Bronchial epithelial cell (primary cell): ENCODE data around the gene RAB18. TPM values are rescaled to one million over a fixed set of nuclear protein-coding genes. Genes with fewer than 3 reads are reported as not detected.

ENCODE experiments used
- DNase-seq: peaks from one replicate; pipeline ENCODE4 v3.0.0-alpha.2; 2010; ENCODE audit warnings: low read depth
- FAIRE-seq: peaks from 2 replicates; lab custom pipeline; 2011; peaks lifted over from hg19 to GRCh38; lab: Jason Lieb, UNC
- H3K27me3 ChIP-seq: 2 replicates; pipeline ENCODE4 v1.5.1; 2011; ENCODE audit warnings: low read length; ENCODE audit not compliant: control insufficient read depth, insufficient read depth
- H3K36me3 ChIP-seq: 2 replicates; pipeline ENCODE4 v1.5.1; 2011; ENCODE audit warnings: low read length; ENCODE audit not compliant: control insufficient read depth, insufficient read depth
- H3K4me3 ChIP-seq: 2 replicates; pipeline ENCODE4 v1.5.1; 2011; ENCODE audit warnings: mild to moderate bottlenecking, low read depth, low read length, control low read depth
- total RNA-seq: library from RNA; depleted of rRNA; stranded (reverse); fragments of >200 nt; gene quantifications from 2 replicates; pipeline ENCODE4 v1.2.1, GENCODE V29; 2014
- TF ChIP-seq, protein P1 (sequence below): IDR thresholded peaks from 2 replicates; pipeline ENCODE4 v1.5.1; 2011; ENCODE audit warnings: mild to moderate bottlenecking, moderate library complexity, low read length, control low read depth, inconsistent platforms; ENCODE audit not compliant: insufficient read depth, severe bottlenecking

The RAB18 gene
- 74.8 and 102 TPM in 2 replicates for total RNA-seq

DNA sequence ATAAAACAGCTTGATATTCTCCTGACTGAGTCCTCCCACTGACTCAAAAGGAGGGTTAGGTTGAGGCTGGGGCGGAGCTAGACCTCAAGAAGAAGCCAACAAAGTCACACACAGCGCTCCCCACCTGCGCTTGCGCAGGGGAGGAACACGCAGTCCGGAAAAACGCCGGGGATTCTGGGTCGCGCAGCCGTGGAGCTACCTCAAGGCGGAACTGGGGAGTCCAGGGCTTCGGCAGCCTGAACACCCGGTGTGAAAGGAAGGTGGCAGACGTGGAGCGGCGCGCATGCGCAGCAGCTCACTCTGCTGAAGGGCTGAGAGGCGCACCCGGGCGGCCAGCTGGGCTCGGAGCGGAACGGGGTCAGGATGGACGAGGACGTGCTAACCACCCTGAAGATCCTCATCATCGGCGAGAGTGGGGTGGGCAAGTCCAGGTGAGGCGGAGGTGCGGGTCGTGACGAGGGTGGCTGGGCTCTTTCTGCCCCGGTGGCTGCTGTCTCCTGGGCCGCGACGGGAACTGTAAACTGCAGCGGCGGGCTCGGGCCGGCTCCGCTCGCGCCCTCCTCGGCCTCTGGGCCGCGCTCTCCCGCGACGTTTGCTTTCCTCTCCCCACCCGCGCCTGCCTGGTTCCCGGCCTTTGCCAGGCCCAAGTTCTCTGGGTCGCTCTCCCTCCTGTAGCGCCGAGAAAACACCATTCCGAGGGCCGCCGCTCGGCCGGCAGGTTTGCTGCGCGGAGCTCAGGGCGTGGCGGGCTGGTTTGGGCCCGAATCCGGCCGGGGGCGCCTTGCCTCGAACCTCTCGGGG, at the start of gene RAB18:
Gene RAB18, plus strand, starts transcription at position 298 of the 801 bp plus-strand sequence. Its CDS starts 66 bp downstream, at position 364.
- peak; percentile 93 for FAIRE-seq
- Histone ChIP-seq H3K27me3 (no peaks in the 10 kb centered on the region), H3K36me3 (no peaks in the 10 kb centered on the region), H3K4me3 (peak within 1 kb of the TSS; percentile 93)
- TF ChIP-seq, protein P1, sequence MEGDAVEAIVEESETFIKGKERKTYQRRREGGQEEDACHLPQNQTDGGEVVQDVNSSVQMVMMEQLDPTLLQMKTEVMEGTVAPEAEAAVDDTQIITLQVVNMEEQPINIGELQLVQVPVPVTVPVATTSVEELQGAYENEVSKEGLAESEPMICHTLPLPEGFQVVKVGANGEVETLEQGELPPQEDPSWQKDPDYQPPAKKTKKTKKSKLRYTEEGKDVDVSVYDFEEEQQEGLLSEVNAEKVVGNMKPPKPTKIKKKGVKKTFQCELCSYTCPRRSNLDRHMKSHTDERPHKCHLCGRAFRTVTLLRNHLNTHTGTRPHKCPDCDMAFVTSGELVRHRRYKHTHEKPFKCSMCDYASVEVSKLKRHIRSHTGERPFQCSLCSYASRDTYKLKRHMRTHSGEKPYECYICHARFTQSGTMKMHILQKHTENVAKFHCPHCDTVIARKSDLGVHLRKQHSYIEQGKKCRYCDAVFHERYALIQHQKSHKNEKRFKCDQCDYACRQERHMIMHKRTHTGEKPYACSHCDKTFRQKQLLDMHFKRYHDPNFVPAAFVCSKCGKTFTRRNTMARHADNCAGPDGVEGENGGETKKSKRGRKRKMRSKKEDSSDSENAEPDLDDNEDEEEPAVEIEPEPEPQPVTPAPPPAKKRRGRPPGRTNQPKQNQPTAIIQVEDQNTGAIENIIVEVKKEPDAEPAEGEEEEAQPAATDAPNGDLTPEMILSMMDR = peak; percentile 14
- peak; percentile 97 for DNase-seq

DNA sequence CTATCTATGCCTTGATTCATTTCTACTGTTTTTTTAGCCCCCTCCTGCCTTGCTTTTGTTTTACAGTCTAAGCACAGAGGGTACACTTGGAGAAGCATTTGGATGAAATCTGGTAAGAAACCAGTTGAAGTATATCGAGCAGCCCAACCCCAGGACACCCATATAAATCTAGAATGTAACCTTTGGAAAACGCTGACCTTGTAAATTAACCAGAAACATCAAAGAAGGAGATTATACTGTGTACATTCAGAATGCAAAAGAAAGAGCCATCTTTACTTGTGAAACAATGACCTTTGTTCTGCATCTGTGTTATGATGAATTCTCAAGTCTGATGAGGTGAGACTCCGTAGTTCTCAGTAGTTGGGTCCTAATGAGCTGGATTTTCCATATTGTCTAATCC, 49.3 kb upstream of the RAB18 start:
- DNase-seq (no peak), FAIRE-seq (no peak)
- Histone ChIP-seq H3K4me3 (no peak overlapping the region), H3K36me3 (no peaks in the 10 kb centered on the region), H3K27me3 (no peaks in the 10 kb centered on the region)
- TF ChIP-seq, protein P1 = no peak

- FAIRE-seq (no peak), DNase-seq (no peak)
- TF ChIP-seq, protein P1 = no peak
- Histone ChIP-seq H3K4me3 (no peak overlapping the region), H3K27me3 (no peaks in the 10 kb centered on the region), H3K36me3 (no peaks in the 10 kb centered on the region)
Observed at GRCh38 chr10:27457261-27457945, 46.7 kb upstream of the RAB18 start.

DNA sequence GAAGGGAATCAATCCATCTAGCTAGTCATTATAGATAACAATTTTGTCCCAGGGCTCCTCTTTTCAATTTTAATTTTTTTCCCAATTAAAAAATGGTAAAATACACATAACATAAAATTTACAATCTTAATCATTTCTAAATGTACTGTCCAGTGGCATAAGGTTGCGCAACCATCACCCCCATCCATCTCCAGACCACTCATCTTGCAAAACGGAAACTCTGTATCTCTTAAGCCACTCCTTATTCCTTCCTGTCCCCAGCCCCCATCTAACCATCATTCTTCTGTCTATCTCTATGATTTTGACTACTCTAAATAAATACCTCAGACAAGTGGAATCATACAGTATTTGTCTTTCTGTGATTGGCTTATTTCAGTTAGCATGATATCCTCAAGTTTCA, 46.1 kb upstream of the RAB18 start:
- Histone ChIP-seq H3K4me3 (no peak overlapping the region), H3K36me3 (no peaks in the 10 kb centered on the region), H3K27me3 (no peaks in the 10 kb centered on the region)
- TF ChIP-seq, protein P1 = no peak
- no peak for FAIRE-seq
- no peak for DNase-seq

DNA sequence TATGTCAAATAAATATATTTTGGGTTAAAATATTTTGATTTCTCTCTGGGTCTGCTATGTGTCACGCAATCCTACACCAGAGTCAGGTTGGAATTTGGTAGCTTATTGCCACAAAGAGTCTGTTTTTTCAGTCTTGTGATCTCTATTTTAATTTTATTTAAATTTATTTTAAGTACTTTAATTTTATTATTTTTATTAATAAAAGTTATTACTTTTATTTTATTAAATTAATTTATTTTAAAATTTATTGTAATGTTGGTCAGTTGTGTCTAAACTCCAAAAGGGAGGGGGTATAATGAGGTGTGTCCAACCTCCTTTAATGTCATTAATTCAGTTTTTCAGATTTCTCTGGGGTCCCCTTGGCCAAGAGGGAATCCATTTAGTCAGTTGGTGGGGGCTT, 42.8 kb upstream of the RAB18 start:
- TF ChIP-seq, protein P1 = no peak
- no peaks in the 10 kb centered on the region for H3K27me3 ChIP-seq
- DNase-seq = no peak
- no peaks in the 10 kb centered on the region for H3K36me3 ChIP-seq
- no peak for FAIRE-seq
- no peak overlapping the region for H3K4me3 ChIP-seq
